WTC11 (cell line): ENCODE data around the gene IQGAP2.

Source experiments
- CREB1 ChIP-seq: sonication (generic); formaldehyde crosslinking; IDR thresholded peaks from 2 replicates; pipeline ENCODE4 v1.8.0; 2023; ENCODE audit warnings: mild to moderate bottlenecking, missing genetic modification reagents
- CREM ChIP-seq: sonication (generic); formaldehyde crosslinking; IDR thresholded peaks from 2 replicates; pipeline ENCODE4 v1.8.1; 2022; ENCODE audit warnings: mild to moderate bottlenecking, missing genetic modification reagents, moderate library complexity
- ZNF121 ChIP-seq: sonication (generic); formaldehyde crosslinking; IDR thresholded peaks from 2 replicates; pipeline ENCODE4 v1.8.0; 2023; ENCODE audit warnings: missing genetic modification reagents

DNA sequence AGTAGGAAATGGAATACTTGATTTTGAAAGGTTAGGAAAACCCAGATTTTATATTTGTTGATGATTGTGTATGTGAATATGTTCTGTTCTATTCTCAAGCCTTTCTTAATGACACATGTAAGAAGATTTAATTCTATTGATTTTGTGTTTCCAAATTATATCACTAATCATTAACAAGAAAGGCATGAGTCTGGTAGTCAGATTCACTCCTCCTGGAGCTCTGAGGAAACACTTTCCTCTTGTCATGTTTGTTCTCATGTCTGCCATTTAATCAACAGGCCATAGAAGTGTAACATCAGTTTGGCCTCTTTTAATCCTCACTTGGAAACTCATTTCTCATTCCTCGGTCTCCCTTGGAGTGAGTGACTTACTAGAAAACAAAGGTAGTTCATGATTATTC is 272.3 kb downstream of the IQGAP2 start:
- no peak for TF ChIP-seq ZNF121 (CRISPR knock-in tag)
- no peak for TF ChIP-seq CREB1 (CRISPR knock-in tag)
- TF ChIP-seq CREM (CRISPR knock-in tag), result no peak
